ENCODE measurements around the gene NUP107.

NUP107 gene

DNA sequence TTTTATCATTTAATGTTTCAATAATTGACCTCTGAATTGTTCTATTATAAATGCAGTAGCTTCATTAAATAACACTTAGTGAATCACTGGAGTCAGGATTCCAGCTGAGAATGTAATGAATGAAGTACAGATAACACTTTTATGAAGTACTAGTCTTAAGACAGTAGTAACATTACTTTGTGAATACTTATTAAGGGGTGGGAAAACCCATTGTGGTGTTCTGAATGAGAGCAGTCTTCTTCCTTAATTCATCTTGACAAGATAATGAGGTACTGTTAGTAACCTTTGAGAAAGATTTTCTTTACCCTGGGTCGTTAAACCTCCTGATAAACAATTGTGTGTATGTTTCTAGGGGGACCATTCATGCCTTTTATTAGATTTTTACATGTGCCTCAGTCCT lies 12.7 kb downstream of the NUP107 start:
- ChIA-PET POLR2A (no interaction called here), CTCF (no interaction called here)
- TF ChIP-seq CTCF (IDR thresholded peaks at IDR 0.05; ENCODE audit: control extremely low read depth, extremely low read depth, low read depth, missing control alignments): no peak
- no peak for DNase-seq (ENCODE audit: extremely low spot score)

- no peak for DNase-seq (ENCODE audit: extremely low spot score)
- ChIA-PET POLR2A (no interaction called here), CTCF (no interaction called here)
- no peak for TF ChIP-seq CTCF (IDR thresholded peaks at IDR 0.05; ENCODE audit: control extremely low read depth, extremely low read depth, low read depth, missing control alignments)
Measured at GRCh38 chr12:68727776-68728175, 41.0 kb downstream of the NUP107 start.

DNA sequence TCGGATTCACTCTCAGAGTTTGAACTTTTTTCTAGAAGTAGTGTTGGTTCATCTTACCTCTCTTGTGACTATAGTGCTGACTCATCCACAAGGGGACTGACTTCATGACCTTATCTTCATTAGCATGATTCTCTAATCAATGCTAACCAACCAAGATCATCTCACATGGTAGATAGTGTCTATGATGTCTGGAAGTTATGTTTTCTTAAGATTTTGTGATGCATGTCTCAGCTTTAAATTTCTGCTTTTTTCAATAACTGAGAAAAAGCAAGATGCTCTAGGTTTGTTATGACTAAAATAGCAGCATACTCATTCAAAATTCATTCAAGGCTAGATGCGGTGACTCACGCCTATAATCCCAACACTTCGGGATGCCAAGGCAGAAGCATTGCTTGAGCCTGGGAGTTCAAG lies 46.9 kb downstream of the NUP107 start:
- CTCF ChIA-PET: no interaction called here

DNA sequence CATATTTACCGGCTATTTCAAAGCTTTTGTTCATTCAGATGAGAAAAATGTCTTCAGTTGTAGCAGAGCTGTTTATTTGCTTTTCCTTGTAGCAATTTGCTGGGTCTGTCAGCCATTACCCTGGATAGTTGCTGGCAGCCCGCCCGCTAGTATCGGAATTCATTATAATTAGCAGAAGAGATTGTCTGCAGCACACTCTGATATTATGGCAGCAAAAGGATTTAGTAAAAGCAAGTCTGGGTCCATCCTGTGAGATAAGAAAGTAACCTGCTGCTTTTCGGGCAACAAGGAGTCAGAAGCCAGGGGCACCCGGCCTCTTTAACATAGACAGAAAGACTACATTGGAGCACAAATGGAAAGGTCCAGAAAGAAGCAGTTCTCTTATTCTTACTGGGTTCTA lies 53.1 kb downstream of the NUP107 start:
- ChIA-PET POLR2A (no interaction called here), CTCF (no interaction called here)
- DNase-seq (ENCODE audit: extremely low spot score): no peak
- TF ChIP-seq CTCF (IDR thresholded peaks at IDR 0.05; ENCODE audit: control extremely low read depth, extremely low read depth, low read depth, missing control alignments): no peak

More for the DNA sequence above, 46.9 kb downstream of the NUP107 start:
- POLR2A ChIA-PET: no interaction called here
- DNase-seq (ENCODE audit: extremely low spot score): no peak
- no peak for TF ChIP-seq CTCF (IDR thresholded peaks at IDR 0.05; ENCODE audit: control extremely low read depth, extremely low read depth, low read depth, missing control alignments)

DNA sequence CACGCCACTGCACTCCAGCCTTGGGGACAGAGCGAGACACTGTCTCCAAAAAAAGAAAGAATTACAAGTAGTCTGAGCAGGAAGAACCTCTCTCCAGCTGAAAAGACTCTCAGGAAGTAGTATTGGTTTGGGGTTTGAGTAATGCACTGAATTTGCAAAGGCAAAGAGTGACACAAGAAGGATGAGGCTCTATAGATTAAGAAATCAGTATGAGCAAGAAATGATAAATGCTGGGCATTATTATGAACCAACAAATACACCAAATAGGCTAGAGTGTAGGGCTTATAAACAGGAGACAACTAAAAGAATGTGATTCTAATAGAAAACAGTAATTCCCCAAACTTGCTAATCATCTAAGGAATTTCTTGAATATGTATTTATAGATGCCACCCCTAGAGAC lies 56.6 kb downstream of the NUP107 start:
- ChIA-PET CTCF (no interaction called here), POLR2A (no interaction called here)

DNA sequence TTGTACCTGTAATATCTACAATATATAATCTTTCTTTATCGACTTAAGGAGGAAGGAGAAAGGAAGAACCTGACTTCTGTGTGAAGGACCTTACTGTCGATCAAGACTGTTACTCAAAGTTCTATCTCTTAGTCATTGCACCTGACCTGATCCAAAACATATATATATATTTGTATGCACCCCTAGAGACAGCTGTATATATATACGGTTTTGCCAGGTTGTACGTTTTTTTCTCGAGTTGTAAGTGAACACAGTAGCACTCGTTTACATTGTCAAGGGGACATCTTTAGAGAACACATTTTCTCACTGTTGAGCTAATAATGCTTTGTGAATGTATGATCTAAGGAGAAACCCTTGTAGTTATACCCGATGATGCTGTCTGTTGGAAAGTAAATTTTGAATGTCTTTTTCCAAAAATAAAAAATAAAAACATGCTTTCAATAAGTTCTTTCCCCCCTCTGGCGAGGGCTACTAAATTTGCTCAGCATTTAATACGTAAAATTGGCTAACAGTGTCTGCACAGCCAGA lies 58.7 kb downstream of the NUP107 start:
- ChIA-PET POLR2A (interaction anchor here (1.1 to 2.1 kb wide), 2 partner anchors 63 to 371 kb away, joined by 4 to 19 read pairs; partner anchors contain the start of gene MDM2), CTCF (interaction anchor here (1.0 to 2.1 kb wide), 4 partner anchors 10 to 523 kb away, joined by 3 to 6 read pairs (median 4); no protein-coding TSS in a partner anchor)
- no peak for TF ChIP-seq CTCF (IDR thresholded peaks at IDR 0.05; ENCODE audit: control extremely low read depth, extremely low read depth, low read depth, missing control alignments)
- DNase-seq (ENCODE audit: extremely low spot score): no peak

More for the DNA sequence above, 56.6 kb downstream of the NUP107 start:
- DNase-seq (ENCODE audit: extremely low spot score): no peak
- no peak for TF ChIP-seq CTCF (IDR thresholded peaks at IDR 0.05; ENCODE audit: control extremely low read depth, extremely low read depth, low read depth, missing control alignments)

Measured in GM10248 (cell line).